ENCODE data around the gene AQP1. TPM values are rescaled to one million over a fixed set of nuclear protein-coding genes. Genes with fewer than 3 reads are reported as not detected.

Gene AQP1
- total RNA-seq, 4 donors from 2014 or later = 12.4 to 86.5 (median 71.5) TPM

DNA sequence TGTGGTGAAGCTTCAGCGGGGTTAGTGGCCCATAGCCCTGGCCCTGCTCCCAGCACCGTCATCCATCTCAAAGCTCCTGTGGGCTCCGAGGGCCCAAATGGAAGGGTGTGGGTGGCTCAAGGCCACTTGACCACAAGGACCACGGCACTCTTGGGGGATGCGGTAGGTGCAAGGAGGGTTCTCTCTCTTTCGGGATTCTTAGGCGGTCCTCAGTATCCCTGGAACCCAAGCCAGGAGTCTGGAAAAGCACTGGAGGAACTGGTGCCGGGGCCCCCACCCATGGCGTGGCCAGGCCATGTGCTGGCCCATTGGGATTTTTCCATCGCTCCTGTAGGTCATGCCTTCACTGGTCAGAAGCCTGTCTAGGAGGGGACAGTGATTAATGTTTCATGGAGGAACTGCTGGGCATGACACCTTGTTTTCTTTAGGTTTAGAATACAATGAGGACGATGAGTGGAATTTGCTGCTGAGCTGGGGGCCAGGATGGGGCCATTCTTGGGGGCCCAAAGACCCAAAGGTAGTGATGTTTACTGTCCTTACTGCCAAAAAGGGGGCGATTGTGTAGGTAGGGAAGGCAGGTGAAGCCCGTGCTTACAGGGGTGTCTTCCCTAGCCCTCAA is 16.7 kb downstream of the AQP1 start:
- TF ChIP-seq, protein P1, sequence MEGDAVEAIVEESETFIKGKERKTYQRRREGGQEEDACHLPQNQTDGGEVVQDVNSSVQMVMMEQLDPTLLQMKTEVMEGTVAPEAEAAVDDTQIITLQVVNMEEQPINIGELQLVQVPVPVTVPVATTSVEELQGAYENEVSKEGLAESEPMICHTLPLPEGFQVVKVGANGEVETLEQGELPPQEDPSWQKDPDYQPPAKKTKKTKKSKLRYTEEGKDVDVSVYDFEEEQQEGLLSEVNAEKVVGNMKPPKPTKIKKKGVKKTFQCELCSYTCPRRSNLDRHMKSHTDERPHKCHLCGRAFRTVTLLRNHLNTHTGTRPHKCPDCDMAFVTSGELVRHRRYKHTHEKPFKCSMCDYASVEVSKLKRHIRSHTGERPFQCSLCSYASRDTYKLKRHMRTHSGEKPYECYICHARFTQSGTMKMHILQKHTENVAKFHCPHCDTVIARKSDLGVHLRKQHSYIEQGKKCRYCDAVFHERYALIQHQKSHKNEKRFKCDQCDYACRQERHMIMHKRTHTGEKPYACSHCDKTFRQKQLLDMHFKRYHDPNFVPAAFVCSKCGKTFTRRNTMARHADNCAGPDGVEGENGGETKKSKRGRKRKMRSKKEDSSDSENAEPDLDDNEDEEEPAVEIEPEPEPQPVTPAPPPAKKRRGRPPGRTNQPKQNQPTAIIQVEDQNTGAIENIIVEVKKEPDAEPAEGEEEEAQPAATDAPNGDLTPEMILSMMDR (IDR thresholded peaks at IDR 0.05) = no peak
- no peak for TF ChIP-seq POLR2A (IDR thresholded peaks at IDR 0.05)
- Histone ChIP-seq H3K36me3 (peaks cover 0 to 10% (median 0%) of the 10 kb centered on the region in 3 donors), H3K4me3 (no peak overlapping the region), H3K27me3 (no peaks in the 10 kb centered on the region), H3K9me3 (no peaks in the 10 kb centered on the region), H3K4me1 (no peaks in the 10 kb centered on the region), H3K27ac (no peak overlapping the region)
- peak in 1 of 3 donors; percentile 6 for DNase-seq

DNA sequence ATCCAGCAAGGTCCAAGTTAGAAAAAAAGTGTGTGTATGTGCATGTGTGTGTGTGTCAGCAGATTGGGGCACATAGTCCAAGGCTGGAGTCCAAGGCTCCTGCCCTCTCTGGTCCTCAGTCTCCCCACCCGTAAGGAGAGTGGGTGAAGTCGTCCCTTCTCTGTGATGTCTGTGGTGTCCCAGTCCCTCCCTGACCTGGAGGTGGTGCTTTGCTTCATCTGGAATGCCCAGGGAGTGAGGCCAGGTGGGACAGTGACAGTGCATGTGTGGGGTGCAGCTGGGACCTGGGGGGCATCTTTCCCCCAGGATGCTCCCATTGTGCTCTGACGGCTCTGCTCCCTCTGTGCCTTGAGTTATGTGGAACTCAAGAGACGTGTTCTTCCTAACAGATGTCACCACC is 18.0 kb downstream of the AQP1 start:
- H3K27ac ChIP-seq = no peak overlapping the region
- no peaks in the 10 kb centered on the region for H3K9me3 ChIP-seq
- no peaks in the 10 kb centered on the region for H3K27me3 ChIP-seq
- peak in 1 of 3 donors; percentile 37 for DNase-seq
- no peak for TF ChIP-seq POLR2A (IDR thresholded peaks at IDR 0.05)
- TF ChIP-seq, protein P1 (IDR thresholded peaks at IDR 0.05) = no peak
- H3K4me3 ChIP-seq = no peak overlapping the region
- peaks cover 0 to 3% (median 0%) of the 10 kb centered on the region in 3 donors for H3K36me3 ChIP-seq
- H3K4me1 ChIP-seq = no peaks in the 10 kb centered on the region

DNA sequence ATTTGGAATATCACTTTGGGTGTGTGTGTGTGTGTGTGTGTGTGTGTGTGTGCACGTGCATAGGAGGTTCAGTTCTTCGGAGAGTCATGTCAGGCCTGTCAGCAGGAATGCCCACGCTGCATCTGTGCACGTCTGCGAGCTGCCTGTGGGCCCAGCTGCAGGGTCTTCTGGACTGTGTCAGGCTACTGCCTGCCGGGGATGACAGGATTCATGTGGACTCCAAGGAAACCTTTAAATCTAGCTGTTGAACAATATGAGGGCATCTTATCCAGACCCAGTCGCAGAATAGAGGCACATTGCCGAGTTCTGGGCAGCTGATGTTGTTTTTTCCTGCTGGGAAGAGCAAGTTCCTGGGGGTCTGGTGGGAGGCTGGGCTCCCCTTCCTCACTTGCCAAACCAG is 19.0 kb downstream of the AQP1 start:
- no peaks in the 10 kb centered on the region for H3K9me3 ChIP-seq
- peak in 1 of 3 donors; percentile 6 for DNase-seq
- H3K4me1 ChIP-seq = no peaks in the 10 kb centered on the region
- H3K27ac ChIP-seq = no peak overlapping the region
- H3K27me3 ChIP-seq = no peaks in the 10 kb centered on the region
- no peaks in the 10 kb centered on the region for H3K36me3 ChIP-seq
- TF ChIP-seq, protein P1 (IDR thresholded peaks at IDR 0.05) = no peak
- TF ChIP-seq POLR2A (IDR thresholded peaks at IDR 0.05) = no peak
- H3K4me3 ChIP-seq = no peak overlapping the region

DNA sequence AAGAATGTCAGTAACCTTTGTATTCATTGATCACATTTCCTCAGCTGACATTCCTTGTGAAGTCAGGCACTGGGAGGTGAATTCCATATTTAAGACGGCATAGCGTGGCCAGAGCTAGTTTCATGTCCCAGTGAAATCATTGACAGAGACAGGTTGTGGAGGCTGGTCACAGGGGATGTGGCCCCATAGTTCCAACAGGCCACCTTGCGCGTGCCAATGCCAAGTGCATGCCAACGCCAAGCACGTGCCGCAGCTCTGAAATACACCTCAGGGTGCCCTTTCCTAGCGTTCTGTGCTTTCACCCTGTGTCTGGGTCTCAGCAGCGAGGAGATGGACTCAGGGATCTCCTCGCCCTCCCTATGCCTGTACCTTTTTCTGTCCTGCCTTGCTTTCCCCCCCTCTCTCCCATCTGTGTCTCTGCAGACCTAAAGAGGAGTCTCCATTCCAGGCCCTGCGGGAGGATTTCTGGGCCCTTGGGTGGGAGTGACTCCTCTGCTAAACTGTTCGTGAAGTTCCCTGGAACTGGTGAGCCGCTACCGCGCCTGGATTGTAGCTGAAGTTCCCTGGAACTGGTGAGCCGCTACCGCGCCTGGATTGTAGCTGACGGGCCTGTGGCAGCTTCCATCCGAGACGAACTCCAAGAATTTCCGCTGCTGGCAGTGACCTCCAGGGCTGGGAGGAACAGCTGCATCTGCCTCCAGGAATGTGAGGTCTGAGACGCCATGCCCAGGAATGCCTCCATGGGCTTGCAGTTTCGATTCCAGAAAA is 19.7 kb downstream of the AQP1 start:
- no peaks in the 10 kb centered on the region for H3K9me3 ChIP-seq
- TF ChIP-seq, protein P1 (IDR thresholded peaks at IDR 0.05) = no peak
- TF ChIP-seq POLR2A (IDR thresholded peaks at IDR 0.05) = no peak
- H3K27ac ChIP-seq = no peak overlapping the region
- H3K27me3 ChIP-seq = no peaks in the 10 kb centered on the region
- H3K4me1 ChIP-seq = no peaks in the 10 kb centered on the region
- DNase-seq = peak in 2 of 3 donors; percentile 12 to 36
- H3K4me3 ChIP-seq = no peak overlapping the region
- H3K36me3 ChIP-seq = no peaks in the 10 kb centered on the region

DNA sequence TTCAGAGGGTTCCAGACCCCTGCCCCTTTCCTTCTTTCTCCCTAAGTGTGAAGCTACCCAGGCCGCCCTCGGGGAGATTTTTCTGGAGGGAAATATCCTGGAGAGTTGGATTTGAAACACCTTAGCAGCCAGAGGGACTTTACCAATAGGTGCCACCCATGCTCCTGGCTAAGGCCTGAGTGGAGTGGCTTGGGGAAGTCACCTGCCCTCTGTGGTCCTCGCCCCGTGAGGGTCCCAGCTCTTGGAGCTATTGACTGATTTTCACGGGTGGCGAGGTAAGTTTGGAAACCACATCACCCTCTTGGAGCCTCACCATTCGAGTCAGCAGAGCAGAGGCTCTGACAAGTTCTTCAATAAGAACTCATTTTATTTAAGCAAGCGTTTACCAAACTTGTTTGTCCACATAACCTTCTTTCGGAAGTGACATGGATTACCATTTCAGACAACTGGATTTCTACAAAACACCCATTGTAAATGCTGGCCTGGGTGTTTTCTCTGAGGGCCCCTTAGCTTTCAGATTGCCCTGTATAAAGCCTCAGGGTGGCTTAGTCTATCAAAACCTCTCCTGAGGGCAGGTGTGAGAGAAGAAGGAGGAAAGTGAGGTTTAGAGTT is 20.4 kb downstream of the AQP1 start:
- H3K4me3 ChIP-seq = no peak overlapping the region

More for the DNA sequence above, 20.4 kb downstream of the AQP1 start:
- no peaks in the 10 kb centered on the region for H3K36me3 ChIP-seq
- H3K9me3 ChIP-seq = no peaks in the 10 kb centered on the region
- peaks cover 0 to 4% (median 0%) of the 10 kb centered on the region in 4 donors for H3K4me1 ChIP-seq
- H3K27ac ChIP-seq = no peak overlapping the region
- no peak for TF ChIP-seq POLR2A (IDR thresholded peaks at IDR 0.05)
- TF ChIP-seq, protein P1 (IDR thresholded peaks at IDR 0.05) = no peak
- DNase-seq = peak in 1 of 3 donors; percentile 4
- H3K27me3 ChIP-seq = no peaks in the 10 kb centered on the region
